Inferior parietal cortex (tissue), 1 donor: Measurements from ENCODE around the gene HECTD2.
"Not testable (repeated sequence)": the region's sequence is repeated elsewhere in the genome, so short reads cannot be mapped to it uniquely, and the experiment has no call there.

ENCODE experiments used
- DNase-seq: peaks from one replicate; pipeline ENCODE4 v3.0.0-alpha.2; 2016; ENCODE audit errors: extremely low spot score

The HECTD2 gene, protein sequence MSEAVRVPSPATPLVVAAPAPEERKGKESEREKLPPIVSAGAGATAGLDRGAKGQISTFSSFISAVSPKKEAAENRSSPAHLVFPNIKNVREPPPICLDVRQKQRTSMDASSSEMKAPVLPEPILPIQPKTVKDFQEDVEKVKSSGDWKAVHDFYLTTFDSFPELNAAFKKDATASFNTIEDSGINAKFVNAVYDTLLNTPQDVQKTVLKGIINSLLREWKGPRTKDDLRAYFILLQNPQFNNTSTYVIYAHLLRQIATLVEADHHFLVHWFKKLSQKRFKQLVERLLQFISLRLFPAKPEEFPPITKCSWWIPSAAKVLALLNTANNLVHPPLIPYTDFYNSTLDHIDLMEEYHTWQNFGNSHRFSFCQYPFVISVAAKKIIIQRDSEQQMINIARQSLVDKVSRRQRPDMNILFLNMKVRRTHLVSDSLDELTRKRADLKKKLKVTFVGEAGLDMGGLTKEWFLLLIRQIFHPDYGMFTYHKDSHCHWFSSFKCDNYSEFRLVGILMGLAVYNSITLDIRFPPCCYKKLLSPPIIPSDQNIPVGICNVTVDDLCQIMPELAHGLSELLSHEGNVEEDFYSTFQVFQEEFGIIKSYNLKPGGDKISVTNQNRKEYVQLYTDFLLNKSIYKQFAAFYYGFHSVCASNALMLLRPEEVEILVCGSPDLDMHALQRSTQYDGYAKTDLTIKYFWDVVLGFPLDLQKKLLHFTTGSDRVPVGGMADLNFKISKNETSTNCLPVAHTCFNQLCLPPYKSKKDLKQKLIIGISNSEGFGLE

DNA sequence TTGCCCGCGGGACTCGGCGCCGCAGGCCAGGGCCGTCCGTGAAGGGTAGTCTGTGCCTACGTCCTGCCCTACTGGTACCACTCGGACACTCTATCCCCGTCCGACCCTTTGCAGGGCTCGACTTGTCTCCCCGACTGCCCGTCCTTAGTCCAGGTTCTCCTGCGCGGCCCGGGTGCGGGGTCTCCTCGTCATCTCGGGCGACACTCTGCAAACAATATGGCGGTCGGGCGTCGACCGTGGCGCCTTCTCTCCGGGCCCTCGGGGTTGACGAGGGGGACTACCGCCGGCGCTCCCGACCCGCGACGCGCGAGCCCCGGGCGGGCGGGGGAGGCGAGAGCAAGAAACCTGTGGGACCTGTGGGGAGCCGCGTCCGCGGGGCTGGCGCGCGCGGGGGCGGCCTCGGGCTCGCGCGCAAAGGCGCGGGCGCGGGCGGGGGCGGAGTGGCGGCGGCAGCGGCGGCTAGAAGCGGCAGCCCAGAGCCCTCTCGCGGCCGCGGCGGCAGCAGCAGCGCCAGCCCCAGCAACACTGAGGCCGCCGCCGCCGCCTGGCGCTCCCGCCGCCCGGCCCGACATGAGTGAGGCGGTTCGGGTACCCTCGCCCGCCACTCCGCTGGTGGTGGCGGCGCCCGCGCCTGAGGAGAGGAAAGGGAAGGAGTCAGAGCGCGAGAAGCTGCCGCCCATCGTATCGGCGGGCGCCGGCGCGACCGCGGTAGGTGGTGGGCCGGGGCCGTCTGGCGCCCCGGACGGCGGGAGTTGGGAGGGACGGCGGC is at the start of gene HECTD2:
TSS of gene HECTD2 (plus strand) at position 476 of the 769 bp plus-strand sequence. CDS start at position 571, 95 bp downstream.
- DNase-seq = peak; percentile 68

DNA sequence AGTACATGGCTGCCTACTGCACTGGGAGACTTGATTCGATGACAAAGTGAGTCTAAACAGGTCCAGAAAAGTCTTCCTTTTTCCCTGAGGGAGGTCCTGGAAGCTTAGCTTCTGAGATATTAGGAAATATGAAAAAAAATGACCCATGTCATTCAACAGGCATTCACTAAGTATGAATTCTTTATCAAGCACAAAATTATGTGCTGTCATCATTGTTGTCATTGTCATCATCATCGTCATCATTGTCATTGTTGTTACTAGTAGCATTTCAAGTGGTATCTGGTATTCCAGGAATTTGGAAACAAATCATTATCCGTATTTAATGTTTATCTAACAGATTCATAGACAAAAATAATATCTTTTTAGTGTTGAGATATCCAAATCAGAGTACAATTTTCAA is 49.7 kb upstream of the HECTD2 start:
- no peak for DNase-seq

DNA sequence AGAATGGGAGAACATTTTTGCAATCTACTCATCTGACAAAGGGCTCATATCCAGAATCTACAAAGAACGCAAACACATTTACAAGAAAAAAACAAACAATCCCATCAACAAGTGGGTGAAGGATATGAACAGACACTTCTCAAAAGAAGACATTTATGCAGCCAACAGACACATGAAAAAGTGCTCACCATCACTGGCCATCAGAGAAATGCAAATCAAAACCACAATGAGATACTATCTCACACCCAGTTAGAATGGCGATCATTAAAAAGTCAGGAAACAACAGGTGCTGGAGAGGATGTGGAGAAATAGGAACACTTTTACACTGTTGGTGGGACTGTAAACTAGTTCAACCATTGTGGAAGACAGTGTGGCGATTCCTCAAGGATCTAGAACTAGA is 44.6 kb upstream of the HECTD2 start:
- DNase-seq = not testable (repeated sequence)

DNA sequence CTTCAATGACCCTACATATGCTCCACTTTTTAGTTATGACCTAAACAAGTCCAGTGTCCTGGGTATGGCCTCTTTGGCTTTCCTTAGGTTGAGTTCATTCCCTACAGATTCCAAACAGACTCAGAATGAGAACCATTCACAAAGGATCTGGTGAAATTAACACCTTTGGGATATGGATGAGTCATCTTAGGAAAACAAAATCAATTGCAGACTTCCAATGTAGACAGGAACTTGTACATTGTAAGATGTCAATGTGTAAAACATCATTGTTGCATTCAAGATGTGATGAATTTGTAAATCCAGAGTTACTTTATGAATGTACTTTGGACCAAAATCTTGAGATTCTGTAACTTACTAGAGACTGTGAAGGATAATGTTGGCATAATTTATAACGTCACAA is 43.4 kb upstream of the HECTD2 start:
- no peak for DNase-seq

DNA sequence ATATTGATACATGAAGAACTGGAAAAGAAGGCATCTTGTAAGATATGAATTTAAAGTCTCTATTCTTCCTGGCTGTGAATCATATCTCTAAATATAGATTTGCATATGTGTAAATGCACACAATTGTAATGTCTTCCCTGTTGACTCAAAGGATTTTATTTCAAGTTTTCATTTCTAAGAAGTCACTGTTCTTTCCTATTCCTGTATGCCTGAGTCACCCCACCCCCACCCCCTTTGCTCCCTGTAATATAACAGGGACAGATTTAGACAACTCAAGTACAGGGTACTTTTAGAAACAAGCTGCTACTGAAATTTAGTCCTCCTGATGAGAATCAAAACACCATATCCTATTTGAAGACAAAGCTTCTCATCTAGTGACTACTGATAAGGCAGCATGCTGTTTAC is 43.0 kb upstream of the HECTD2 start:
- DNase-seq = peak; percentile 42

DNA sequence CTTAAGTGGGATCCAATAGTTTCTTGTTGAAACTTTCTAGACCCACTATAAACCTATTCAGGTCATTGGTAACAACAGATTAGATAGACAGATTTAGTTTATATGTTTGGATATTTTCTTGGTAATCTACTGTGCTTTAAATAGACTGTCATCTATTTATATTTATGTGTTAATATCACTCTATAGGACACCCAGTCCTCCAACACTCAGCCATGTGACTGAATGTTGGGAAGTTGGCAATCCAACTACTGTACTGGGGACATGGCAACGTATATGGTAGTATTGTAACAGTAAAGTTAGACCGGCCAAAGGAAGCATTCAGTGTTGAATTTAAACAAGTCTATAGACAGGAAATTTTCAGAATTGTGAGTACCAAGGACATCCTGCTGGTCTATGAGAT is 42.6 kb upstream of the HECTD2 start:
- DNase-seq = no peak

DNA sequence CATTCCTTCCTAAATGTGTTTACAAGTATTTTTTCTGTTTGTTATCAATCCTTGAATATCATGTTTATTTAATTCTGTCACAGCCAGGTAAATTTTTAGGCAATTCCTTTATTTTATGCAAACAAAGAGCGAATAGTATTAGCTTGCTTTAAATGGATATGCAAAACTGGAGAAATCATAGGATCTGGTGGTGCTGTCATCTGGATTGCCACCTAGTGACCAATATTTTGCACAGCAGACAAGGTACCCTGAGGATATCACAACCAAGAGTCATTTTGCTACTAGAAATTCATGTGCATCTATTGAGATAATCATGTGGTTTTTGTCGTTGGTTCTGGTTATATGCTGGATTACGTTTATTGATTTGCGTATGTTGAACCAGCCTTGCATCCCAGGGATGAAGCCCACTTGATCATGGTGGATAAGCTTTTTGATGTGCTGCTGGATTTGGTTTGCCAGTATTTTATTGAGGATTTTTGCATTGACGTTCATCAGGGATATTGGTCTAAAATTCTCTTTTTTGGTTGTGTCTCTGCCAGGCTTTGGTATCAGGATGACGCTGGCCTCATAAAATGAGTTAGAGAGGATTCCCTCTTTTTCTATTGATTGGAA is 40.1 kb upstream of the HECTD2 start:
- not testable (repeated sequence) for DNase-seq

DNA sequence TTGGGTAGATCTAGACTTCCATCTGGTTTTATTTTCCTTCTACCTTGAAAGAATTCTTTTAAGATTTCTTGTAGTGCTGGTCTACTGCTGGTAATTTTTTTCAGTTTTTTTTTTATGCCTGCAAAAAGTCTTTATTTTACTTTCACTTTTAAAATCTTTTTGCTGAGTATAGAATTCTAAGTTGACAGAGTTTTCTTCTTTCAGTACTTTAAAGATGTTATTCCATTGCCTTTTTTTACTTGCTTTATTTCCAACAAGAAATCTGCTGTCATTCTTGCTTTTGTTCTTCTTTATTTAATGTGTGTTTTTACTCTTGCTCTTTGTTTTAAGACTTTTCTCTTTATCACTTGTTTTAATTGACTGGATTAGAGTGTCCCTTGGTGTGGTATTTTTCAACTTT is 36.1 kb upstream of the HECTD2 start:
- DNase-seq = no peak

DNA sequence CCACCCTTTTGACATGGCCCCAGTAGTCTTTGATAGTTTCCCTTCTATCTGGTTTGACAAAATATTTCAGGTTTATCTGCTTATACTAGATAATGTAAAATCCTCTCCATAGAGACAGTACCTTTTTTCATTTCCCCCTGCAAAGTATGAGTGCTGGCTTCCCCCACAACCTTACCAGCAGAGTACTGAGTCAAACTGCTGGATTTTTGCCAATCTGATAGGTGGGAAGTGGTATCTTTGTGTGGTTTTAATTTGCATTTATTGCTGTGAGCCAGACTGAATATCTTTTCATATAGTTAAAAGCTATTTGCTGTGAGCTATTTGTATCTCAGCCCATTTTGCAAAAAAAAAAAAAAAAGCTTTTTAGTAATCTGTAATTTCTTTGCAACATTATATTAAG is 32.1 kb upstream of the HECTD2 start:
- DNase-seq = no peak

DNA sequence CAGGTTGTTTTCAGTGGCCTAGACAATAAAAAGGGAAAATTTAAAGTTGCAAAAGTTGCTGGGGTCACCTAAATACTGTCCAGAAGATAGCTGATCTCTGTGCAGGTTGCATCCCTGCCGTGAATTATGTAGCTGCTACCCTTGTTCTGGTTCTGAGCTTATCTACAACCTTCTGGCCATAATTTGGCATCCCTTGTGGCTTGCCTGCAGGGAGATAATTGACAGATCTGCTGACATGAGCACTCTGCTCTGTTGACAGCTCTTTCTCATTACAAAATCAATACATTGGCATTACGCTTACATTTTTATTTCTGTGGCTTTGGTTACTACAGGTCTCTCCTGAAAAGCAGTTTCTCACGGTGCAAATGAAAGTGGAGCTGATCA is 29.3 kb upstream of the HECTD2 start:
- no peak for DNase-seq

DNA sequence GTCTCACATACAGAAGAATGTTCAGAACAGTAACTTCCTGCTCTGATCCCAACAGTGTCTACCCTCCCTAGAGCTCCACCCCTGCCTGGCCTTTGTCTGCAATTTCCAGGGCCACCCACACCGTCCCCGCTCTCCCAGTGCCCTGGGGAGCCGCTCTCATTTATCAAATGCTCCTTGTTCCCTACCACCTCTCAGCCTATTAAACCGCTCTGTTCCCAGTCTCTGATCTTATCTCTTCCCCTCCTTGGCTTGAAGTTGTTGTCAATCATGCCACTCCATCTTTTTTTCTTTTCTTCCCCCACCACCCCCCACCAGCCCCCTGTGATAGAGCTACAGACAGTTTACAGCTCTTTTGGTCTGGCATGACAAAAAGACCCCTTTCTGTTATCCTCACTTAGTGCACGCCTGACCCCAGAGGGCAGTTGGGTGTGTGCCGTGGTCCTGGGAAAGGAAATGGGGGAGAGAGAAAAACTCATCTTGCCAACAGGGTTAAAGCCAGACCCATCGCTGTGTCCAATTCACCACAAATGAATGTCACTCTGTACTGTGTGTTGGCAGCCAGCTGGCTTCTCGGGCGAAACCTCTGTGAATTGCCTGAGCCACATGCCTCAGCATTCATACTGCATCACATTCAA is 28.8 kb upstream of the HECTD2 start:
- DNase-seq = no peak

DNA sequence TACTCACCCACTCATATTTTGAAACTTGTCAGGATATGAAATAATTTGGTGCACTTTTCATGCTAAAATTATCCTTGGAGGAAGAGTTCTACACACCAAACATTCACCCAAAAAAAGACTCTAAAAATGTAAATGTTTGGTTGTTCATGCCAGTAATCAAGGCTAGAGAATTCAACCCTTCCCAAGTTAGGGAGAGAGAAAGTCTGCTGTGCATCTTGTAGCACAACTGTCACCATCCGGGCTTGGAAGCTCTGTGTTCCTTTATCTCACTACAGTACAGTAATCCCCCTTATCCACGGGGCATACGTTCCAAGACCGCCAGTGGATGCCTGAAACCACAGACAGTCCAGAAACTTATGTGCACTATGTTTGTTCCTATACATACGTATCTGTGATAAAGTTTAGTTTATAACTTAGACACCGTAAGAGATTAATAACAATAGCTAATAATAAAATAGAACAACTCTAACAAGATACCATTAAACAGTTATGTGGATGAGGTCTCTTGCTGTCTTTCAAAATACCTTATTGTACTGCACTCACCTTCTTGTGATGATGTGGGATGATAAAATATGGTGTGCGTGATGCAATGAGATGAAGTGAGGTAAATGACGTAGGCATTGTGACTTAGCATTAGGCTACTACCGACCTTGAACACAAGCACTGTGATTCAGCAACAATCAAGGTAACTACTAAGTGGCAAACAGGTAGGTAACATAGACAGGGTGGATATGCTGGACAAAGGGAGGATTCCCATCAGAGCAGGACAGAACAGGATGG is 24.6 kb upstream of the HECTD2 start:
- DNase-seq = no peak

DNA sequence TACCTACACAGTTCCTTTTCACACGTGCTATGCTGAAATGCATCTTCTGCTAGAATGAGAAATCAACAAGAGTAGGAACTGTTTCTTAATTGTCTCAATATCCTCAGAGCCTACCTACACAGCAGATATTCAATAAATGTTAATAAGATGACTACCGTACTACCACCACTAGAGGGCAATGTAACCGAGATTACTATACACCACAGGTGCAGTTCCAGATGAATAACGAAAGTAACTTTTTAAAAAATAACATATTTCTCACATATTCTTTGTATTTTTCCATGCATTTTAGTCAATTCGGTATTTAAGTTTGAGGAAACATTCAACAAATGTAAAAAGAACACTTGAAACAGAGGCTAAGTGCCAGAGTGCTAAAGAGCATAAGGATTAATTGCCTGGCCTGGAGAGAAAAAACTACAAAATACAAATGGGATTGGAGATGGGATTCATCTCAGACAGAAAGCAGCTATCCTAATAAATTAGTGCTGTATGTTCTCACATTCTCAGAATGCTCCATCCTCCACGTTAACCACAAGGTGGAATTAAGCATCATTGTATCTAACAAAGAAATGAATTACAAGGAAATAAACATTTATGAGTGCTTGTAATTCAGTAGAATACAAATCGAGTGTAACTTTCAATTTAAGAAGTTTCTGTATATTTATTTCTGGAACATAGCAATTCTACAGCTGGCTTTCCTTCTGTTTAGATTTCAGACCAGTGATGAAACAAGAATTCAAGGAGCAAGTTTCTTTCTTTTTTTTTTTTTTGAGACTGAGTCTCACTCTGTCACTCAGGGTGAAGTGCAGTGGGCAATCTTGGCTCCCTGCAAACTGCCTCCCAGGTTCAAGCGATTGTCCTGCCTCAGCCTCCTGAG is 20.3 kb upstream of the HECTD2 start:
- DNase-seq = peak; percentile 86

DNA sequence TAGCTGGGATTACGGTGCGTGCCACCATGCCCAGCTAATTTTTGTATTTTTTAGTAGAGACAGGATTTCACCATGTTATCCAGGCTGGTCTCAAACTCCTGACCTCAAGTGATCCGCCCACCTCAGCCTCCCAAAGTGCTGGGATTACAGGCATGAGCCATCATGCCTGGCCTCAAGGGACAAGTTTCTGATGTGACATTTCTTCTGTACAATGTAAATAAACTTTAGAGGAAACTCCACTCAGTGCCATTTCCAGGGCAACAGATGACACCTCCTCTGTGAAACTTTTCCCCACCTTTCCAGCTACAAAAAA is 19.7 kb upstream of the HECTD2 start:
- DNase-seq = not testable (repeated sequence)

DNA sequence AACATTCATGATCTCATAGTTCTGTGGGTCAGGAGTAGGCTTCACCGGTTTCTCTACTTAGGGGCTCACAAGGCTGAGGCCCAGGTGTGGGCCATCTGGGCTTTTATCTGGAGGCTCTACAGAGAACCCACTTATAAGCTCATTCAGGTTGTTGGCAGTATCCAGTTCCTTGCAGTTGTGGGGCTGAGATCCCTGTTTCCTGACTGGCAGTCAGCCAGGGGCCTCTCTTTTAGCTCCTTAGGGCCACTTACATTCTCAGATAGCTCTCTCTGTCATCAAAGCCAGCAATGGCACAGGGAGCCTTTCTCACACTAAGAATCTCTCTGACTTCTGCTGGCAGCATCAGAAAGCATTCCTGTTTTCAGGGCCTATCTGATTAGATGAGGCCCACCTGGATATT is 18.2 kb upstream of the HECTD2 start:
- DNase-seq = no peak

DNA sequence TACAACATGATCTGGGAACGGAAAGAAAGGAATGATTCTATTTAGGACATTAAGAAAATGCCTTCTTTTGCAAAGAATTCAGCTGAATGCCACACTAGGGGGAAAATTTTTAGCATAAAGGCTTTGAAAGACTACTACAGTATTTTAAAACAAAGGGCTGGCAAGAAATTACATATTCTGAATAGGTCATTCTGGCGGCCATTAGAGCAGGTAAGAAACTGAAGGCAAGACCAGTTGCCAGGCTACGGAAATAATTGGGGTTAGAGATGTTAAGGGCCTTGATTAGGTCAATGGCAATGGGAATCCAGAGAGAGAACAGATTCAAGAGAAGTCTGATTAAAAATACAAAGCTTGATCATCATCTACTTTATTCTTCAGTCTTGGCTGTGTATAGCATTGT is 3.8 kb upstream of the HECTD2 start:
- DNase-seq = no peak

DNA sequence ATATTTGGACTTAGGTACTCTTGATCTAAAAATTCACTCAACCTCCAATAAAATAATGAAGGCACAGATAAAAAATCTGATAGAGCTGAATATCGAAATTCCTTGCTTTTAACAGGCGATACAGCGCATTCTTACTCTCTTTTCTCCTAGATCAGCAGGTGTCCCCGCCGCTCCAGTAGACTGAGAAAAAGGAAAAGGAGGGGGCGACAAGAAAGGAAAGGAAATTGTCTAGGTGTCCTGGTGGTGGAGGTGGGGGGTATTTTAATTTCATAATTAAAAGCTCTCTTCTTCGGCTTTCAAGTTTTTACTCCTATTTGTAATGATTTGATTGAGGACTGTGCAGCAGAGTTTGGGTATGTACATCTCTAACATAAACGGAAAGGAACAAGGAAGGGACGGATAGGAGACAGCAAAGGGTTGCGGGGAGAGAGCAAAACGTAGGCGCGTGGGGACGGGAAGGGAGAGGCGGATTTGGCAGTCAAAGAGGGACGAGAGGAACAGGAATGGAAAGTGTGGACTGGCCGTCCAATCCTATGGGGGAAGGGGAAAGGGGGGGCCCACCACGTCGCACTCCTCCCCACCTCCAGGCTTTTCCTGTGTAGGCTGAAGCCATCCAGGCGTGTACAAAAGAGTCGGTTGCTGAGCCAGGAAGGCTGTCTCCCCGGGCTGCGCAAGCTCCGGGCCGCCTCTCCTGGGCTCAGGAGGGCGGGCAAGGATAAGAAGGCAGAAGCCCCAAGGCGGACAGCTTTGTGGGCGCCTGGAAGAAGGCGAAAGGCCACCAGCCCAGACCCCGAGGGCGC is 875 bp upstream of the HECTD2 start:
- peak; percentile 70 for DNase-seq

DNA sequence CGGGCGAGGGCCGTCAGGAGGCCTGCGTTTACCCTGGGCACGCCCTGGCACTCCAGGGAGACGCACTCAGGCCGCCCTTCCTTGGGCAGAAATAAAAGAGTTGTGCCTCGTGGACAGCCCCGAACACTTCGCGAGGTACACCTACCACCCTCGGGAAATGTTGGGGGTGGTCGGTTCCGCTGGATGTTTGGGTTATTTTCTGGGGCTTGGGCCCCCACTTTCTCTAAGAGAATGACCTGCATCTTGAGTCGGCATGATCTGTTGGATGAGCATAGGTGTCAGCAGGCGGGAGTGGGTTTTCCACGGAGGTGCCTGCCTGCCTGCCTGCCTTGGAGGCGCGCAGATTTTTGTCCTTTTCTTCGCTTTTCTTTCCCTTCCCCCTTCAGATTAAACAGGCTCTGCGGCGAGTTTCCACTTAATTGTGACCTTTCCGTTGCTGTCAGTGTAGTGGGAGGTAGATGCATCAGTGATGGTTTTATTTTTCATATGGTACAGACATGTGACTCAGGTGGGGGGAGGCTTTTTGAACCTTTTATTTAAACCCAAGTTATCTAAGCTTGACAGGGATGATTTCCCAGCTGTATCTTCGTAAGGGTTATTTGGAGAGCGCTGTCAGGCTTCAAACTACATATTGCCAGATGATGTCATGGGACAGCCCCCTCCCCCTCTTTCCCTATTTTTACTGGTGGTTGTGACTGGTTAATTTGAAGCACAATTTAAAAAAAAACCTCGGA is 661 bp downstream of the HECTD2 start:
- peak; percentile 47 for DNase-seq
